NCI-H1105 (cell line): ENCODE results near the gene PDE8A.
A peak's percentile ranks its signal among the peaks of the same experiment; 100 is the strongest.
"Not testable (repeated sequence)": the region's sequence is repeated elsewhere in the genome, so short reads cannot be mapped to it uniquely, and the experiment has no call there.

Experiments used
- DNase-seq: peaks from one replicate; lab custom pipeline; 2025; lab: John Stamatoyannopoulos, UW

Gene PDE8A

DNA sequence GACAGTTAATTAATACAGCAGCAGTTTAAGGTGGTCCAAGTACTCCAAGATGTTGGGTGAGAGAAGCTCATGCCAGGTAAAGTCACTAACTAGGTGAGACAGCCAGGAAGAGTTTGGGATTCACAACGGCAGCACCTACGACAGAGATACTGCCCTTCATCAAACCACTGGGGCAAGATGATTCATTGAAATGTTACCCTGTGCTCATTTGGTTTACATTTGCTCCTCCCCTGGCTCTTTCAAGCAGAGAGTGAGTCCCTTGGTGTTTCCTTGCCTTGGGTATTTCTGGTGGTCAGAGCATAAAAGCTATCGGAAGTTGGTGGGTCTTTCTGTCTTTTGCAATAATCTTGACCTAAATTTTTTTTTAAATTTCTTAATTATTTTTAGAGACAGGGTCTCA is 19.9 kb upstream of the PDE8A start:
- no peak for DNase-seq

DNA sequence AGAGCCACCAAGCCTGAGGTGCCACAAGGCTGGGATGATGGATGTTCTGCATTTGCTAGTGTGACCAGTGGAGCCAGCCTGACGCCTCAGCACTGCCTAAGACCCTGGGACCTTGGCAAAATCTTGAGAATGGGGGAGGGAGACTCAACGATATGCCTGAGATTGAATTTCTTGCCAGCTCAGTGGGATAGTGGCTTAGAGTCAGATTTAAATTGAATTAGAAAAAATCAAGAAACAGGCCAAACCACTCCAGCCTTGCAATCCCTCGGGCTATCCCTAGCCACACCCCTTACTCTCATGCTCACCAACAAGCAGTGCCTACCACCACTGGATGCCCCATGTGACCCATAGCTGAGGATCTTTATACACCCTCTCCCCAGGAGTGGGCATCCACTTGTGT is 18.7 kb upstream of the PDE8A start:
- DNase-seq: no peak

DNA sequence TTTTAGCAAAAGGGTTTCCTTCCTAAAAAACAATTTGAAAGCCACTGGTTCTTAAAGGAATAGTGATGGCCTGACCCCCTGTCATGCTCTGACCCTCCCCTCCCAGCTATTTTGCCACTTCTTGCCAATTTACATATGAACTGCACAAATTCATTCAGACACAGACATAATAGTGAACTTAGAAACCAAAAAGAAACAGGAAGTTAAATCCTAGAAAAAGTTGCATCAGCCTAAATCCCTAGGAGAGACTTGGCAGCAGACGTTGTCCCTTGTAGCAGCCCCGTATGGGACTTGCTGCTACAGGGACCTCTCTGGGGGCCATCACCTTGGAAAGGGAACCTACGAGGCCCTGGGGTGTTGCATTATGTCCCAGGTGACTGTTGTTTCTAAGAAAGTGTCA is 14.3 kb upstream of the PDE8A start:
- no peak for DNase-seq

DNA sequence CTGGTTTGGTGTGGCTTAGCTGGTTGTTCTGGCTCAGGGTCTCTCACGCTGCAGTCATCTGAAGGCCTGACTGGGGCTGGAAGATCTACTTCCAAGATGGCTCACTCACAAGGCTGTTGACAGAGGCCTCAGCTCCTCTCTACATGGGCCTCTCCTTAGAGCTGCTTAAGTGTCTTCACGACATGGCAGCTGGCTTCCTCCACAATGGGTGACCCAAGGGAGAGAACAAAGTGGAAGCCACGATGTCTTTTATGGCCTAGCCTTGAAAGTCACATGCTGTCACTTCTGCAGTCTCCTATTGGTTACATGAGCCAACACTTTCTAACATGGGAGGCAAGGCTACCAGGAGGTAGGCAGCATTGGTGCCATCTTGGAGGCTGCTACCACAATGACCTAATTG is 13.4 kb upstream of the PDE8A start:
- no peak for DNase-seq

DNA sequence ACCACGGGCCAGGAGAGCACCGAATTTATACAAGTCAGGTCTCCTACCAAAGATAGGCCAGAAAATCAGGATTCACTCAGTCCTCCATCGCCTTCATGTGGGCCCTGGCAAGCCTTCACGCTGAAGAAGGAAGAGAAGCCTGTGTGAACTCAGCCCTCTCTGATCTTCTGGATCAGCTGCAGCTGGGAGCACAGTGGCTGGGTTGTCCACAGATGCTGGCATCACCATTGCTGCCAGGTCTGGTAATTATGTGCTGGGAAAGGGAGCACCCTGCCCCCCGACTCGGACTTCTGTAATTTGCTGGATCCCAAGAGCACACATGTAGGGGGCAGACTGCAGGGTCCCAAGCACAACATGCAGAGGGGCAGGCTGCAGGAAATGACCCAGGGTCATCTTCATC is 12.4 kb upstream of the PDE8A start:
- no peak for DNase-seq

DNA sequence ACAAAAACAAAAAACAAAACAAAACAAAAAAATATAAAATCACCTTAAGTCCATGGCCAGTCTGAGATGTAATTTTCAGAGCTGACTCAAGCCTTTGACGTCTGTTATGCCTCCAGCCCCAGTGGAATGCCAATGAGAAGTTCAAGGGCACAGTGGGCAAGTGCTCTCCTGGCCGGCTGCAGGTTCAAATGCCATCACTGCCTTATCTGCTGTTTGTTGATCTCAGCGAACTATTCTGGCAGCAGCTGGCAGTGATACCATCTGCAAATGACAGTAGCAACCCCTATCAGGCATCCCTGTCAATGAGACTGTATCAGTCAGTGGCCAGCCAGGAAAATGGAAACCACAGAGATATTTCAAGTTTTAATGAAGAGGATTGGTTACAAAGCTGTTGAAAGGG is 10.8 kb upstream of the PDE8A start:
- DNase-seq: no peak

DNA sequence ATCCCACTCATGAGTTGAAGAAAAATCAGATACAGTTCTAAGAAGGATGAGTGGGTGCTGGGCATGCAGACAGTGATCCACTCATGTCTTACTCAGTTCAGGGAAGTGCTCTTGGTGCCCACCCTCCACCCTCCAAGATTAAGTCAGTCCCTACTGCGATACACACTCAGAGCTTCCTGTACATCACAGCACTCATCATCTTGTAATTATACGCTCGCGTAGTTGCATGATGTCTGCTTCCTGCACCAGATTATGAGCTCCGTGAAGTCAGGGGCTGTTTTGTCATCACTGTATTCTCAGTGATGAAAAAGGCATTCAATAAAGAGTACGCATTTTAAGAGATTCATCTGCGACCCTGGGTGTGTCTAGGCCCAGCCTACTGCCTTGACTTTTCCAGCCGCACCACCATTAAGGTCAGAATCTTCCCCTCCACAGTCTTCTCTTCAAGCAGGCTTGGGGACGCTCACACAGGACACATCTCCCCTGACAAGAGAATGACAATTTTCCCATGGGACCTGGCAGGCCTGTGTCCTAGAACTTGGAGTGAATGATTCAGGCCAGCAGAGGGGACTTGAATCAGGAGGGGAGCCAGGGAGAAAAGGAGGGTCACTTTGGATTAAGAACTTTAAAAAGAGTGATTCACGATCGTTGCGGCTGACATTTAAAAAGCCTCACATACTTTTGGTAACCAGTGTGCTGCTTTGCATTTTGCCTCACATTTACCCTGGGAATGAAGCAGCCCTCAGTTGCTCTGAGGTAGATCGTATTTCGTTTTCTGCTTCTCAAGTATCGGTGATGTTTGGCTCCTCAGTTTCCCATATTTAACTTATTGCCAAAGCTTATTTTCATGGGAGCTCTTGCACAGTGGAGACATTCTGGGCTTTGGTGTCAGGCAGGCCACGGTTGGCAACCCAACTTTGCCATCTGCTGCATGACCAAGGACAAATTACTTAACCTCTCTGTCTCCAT is 7.9 kb upstream of the PDE8A start:
- DNase-seq: no peak

DNA sequence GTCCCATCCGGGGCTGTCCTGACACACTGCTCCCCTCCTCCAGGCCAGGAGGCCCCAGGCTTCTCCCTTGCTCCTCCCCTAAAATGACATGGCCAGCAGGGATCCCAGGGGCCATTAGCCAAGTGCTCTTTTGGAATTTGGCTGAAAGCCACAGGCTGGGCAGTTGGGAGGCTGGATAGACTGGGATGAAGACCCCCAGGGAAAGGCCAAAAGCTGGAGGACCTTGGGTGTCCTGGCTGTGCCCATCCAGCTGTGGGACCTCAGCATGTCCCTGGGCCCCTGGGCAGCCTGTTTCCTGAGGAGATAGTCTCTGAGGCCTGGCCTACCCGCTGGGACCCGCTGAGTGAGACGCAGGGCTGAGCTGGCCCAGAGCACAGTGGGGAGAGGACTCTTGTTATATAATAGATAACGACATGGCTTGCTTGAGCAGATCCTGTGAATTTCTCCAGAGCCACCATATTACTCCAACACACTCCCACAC is 5.7 kb upstream of the PDE8A start:
- no peak for DNase-seq

DNA sequence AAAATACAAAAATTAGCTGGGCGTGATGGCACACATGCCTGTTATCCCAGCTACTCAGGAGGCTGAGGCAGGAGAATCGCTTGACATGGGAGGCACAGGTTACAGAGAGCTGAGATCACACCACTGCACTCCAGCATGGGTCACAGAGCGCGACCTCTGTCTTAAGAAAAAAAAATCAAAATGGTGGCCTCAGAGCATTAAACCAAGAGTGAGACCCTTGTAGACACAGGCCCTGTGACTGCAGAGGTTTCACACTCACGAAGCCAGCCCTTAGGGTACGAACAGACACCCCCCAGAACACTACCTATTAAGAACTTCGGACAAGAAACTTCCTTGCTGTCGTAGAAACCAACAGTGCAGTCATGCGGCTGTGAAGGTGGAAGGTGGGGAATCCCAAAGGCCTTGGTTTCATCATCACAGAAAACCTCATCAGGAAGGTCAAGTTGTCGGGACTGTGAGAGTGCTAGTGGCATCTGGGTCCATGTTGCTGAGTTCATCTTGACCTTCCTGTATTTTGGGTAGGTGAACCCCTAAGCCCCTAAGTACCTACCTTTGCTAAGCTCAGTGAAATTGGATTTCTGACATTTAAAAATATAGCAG is 4.8 kb upstream of the PDE8A start:
- no peak for DNase-seq

DNA sequence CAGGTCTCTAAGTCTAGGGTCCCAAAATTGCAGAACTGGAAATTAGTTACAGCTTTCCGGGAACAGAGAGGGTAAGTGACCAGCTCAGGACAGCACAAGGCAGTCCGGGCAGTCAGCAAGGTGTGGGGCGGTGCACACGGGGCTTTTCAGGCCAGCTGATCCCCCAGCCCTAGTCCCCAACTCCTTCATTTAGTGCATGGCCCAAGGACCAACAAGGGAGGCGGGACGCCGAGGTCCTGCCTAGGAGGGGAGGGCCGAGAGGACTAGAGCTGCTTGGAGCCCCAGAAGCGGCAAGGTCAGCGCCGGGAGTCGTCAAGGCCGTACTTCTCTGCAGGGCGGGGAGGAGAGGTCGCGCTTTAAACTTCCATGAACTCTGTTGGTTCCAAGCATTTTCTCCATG is 2.0 kb upstream of the PDE8A start:
- DNase-seq: no peak

DNA sequence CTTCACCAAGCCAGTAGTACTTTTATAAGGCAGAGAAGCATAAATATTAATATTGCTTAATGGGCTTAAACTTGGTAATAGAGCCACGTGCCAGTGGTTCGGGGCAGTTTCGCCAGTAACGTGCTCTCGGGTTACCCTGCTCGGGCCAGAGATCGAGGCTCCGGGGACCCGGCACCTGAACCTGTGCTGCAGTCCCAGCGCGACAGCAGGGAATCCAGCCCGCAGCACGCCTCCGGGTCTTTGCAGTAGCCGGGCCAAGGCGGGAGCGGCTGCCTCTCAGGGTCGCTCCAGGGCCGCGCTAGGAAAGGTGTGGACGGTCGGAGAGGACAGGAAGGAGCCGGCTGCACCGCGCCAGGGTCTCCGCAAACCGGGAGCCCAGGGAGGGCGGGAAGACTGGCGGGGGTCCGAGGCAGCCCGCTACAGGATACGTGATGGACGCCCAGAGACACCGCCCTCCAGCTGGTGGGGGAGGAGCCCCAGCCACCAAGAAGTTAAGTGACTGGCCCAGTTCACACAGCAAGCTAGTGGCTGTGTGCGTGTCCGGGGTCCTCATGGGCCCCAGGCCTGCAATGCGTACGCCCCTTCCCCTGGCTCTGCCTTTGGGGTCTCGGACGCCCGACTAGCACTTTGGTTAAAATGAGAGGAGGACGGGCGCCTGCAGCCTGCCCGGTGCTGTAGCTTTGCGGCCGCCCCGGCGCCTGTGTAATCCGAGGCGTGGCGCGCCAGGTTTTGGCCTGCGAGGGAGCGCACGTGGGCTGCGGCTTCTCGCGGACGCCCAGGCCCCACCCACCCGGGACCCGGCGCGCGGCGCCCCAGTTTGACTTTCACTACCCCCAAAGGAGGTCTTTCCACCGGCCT is 1.2 kb upstream of the PDE8A start:
- DNase-seq: peak; percentile 61

DNA sequence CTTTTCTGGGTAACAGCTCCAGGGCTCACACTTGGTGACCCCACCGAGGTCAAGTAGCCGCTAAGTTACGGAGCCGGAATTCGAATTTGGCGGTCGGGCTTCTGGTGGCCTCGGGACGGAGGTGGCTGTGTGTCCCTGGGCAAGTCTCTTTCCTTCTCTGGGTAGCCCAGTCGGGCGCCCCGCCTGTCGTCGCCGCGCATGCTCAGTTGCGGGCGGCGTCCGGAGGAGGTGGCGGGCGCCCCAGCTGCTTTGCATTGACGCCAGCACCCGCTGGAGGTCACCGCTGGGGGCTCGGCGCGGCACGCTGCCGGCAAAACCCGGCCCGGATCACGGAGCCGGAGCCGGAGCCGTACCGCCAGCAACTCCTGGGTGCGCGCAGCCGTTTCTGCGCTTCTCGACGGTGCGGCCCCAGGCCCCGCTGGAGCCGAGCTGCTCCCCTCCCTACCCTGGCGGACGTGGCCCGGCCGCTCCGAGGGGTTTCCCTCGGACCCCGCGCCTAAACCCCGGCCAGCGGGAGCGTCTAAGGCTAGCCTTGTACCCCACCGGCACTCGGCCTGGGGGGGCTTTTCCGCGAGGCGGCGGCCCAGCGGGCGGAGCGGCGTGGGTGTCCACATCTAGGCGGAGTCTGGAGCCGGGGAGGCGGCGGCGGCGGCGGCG is 474 bp upstream of the PDE8A start:
- DNase-seq: peak; percentile 78

DNA sequence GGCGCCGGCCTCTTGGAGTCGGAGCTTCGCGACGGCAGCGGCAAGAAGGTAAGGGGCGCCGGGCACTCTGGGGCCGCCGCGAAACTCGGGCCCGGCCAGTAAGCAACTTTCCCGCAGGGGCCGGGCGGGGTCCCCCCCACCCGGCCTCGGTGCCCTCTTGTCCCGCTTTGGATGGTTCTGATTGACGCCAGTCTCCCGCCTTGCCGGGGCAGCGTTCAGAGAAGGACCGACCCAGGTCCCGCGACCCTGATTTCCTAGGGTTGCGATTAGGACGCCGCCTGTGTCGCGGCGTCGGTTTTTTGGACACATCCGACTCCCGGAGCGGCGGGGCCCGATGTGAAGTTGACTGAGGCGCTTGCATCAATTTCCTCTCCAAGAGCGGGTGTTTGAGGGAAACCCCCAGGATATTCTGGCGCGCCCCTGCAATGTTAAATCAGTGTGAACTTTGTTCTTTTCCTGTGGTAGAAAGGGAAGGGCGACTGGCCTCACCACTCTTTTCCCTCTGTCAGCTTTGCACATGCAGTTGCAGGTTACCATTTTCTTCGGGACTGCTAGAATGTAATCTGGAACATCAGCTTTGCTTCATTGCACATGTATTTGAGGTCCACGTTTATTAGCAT is 755 bp downstream of the PDE8A start:
- DNase-seq: no peak

DNA sequence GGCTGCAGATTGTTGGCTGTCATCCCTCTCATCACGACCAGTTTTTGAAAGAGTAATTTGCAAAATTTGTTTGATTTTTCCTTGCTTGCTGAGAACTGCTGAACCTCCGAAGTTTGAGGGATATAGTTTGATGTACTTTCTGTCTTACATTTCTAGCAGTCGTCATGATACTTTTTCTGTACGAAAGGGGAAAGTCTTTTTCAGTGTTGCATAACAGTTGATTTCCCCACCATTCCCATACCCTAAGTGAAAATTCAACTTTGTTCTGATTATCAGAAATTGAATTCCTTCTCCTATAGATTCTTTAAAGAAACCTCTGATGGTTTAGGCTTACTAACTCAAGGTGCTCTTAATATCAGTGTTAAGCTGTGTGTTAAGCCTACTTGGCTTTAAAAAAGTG is 1.6 kb downstream of the PDE8A start:
- no peak for DNase-seq

DNA sequence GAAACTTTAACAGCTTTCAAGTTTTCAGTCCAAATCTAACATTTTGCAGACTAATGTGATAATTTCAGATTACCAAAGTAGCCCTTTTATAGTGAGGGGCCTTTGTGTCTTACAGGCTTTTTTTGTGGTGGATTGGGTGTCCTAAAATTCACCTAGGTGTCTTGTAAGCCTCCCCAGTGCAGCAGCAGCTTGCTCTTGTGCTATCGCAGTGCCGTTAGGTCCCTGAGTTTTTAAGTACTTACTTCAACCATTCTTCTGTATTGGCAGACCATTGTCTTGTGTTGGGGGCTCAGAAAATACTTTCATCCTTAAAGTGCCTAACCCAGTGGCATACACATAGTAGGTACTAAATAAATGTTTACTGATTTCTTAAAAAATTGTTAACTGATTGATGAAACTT is 2.1 kb downstream of the PDE8A start:
- DNase-seq: no peak

DNA sequence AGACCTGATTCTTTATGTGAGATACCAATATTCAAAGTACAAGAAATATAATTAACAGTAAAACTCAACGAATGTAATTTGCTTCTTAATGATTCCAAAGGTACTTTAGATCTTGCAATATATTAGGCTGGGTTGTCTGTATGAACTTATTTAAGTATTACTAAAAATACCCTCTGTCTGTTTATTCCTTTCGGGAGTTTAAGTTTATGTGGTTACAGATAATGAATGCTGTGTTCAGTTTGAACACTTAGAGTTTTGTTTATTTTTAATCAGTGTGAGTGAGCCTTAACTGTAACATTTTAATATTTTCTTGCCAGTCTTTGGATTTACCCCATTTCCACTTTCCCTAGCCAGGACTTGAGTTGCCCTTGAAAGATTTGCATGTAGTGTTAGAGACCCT is 3.5 kb downstream of the PDE8A start:
- DNase-seq: no peak

DNA sequence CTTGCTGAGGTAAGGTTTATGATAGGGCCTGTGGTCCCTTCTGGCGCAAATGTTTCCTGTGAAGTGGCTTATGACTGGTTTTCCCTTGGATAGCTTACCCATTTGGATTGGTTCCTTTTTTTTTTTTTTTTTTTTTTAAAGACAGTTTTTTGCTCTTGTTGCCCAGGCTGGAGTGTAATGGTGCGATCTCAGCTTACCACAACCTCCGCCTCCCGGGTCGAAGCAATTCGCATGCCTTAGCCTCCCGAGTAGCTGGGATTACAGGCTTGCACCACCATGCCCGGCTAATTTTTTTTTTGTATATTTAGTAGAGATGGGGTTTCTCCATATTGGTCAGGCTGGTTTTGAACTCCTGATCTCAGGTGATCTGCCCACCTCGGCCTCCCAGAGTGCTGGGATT is 5.7 kb downstream of the PDE8A start:
- DNase-seq: not testable (repeated sequence)

DNA sequence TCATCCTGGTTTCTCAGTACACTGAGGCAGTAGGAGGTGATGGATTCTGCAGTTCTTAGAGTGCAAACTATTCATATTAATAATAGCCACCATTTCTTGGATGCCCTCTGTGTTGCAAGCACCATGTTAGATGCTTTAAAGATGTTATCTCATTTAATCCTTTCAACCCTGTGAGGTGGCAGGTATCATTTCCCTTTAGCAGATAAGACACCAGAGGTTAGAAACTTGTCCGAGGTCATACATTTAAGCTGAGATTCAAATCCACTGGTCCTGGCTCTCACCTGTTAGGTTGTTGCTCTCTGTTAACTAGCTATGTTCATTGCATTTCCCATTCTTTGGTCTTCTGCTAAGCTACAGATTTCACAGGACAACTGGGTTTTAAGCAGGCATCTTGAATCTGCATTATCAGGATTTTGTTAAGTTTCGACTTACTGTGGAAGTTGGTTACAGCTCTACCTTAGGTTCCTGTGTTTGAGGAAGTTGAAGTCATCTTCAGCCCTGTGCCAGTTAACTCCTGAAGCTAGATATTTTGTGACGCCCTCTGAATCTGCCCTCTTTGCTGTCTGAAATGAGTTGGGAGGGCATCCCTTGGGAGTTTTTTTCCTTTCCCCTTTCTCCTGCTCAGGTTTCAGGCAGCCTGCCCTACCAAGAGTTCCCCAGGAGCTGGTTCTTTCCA is 6.4 kb downstream of the PDE8A start:
- no peak for DNase-seq

DNA sequence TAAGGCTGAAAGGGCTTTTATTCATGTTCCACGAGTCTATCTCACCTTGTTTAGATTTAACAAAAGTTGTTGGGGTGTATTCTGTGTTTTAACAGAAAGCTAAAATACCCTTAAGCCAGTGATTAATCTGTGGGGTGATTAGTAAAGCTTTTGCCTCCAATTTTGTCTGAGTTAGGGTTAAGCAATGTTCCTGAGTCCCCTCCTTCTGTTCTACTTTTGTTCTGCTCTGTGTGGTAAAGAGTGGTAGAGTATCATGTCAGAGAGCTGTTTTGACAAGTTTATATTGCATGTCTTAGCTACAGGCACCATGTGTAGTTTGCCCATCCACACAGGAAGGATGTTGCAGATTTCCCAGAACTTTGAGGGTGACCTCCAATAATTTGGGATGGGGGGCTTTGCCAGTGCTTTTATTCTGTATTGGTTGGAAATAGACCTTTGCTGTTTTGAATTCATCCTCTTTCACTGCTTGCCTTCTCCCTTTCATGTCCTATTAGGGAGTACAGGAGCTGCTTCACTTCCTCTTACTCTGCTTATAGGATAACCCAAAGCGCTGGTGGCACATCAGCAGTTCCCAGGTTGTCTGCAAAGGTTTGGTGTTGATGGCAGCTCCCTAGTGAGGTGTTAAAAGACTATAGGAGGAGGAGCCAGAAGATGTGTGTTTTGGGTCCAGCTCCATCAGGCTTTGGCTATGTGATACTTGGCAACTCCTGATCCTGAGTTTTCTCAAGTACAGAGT is 7.4 kb downstream of the PDE8A start:
- DNase-seq: no peak

DNA sequence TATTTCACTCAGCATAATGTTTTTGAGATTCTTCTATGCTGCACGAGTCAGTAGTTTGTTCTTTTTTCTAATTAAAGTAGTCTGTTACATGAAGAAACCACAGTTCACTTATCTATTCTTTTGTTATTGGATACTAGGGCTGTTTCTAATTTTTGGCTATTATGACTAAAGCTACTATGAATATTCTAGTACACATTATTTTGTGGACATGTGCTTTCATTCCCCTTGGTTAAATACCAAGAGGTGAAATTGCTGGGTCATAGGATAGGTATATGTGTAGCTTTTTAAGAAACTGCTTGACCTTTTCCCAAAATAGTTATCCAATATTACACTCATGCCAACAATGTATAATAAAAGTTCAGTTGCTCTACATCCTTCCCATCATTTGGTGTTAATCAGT is 8.9 kb downstream of the PDE8A start:
- DNase-seq: no peak
